HL-60/S4 treated with phorbol 12-myristate 13-acetate at 8.2 ng/mL for 4 days and 3 days (cell line): ENCODE data around the gene FANCL.
"Not testable (repeated sequence)": the region's sequence is repeated elsewhere in the genome, so short reads cannot be mapped to it uniquely, and the experiment has no call there.

Source experiments
- in situ Hi-C: fragments of 300-500 bp; cut with MboI; formaldehyde crosslinking; loops from 2 replicates; pipeline ENCODE4 v1.15.0; 2022; ENCODE audit warnings: low sequenced_read_pairs

The FANCL gene

GRCh38 chr2:58207189-58207588 is 33.9 kb downstream of the FANCL start:
- in situ Hi-C loops: no loop called here

GRCh38 chr2:58206785-58207184 is 34.3 kb downstream of the FANCL start:
- in situ Hi-C loops: no loop called here

GRCh38 chr2:58204195-58204959 is 36.7 kb downstream of the FANCL start:
- in situ Hi-C loops: no loop called here

- in situ Hi-C loops: no loop called here
Measured at GRCh38 chr2:58203018-58203417, 38.1 kb downstream of the FANCL start.

- in situ Hi-C loops: no loop called here
Measured at GRCh38 chr2:58202404-58202803, 38.7 kb downstream of the FANCL start.

- in situ Hi-C loops: no loop called here
Measured at GRCh38 chr2:58197894-58198293, 43.2 kb downstream of the FANCL start.

- in situ Hi-C loops: no loop called here
Measured at GRCh38 chr2:58195662-58196061, 45.5 kb downstream of the FANCL start.

- in situ Hi-C loops: no loop called here
Measured at GRCh38 chr2:58194458-58194857, 46.7 kb downstream of the FANCL start.

GRCh38 chr2:58187022-58187421 is 54.1 kb downstream of the FANCL start:
- in situ Hi-C loops: not testable (repeated sequence)

- in situ Hi-C loops: no loop called here
Measured at GRCh38 chr2:58186501-58186900, 54.6 kb downstream of the FANCL start.

- in situ Hi-C loops: no loop called here
Measured at GRCh38 chr2:58182527-58182926, 58.6 kb downstream of the FANCL start.

GRCh38 chr2:58180635-58181034 is 60.5 kb downstream of the FANCL start:
- in situ Hi-C loops: no loop called here

- in situ Hi-C loops: not testable (repeated sequence)
Measured at GRCh38 chr2:58180175-58180574, 61.0 kb downstream of the FANCL start.

- in situ Hi-C loops: not testable (repeated sequence)
Measured at GRCh38 chr2:58177187-58177586, 63.9 kb downstream of the FANCL start.

- in situ Hi-C loops: not testable (repeated sequence)
Measured at GRCh38 chr2:58171831-58172230, 69.3 kb downstream of the FANCL start.

GRCh38 chr2:58170334-58170933 is 70.7 kb downstream of the FANCL start:
- in situ Hi-C loops: not testable (repeated sequence)

- in situ Hi-C loops: not testable (repeated sequence)
Measured at GRCh38 chr2:58169845-58170244, 71.3 kb downstream of the FANCL start.

GRCh38 chr2:58168130-58168529 is 73.0 kb downstream of the FANCL start:
- in situ Hi-C loops: not testable (repeated sequence)

GRCh38 chr2:58163913-58164312 is 77.2 kb downstream of the FANCL start:
- in situ Hi-C loops: no loop called here

- in situ Hi-C loops: no loop called here
Measured at GRCh38 chr2:58158481-58158880, 82.6 kb downstream of the FANCL start.

- in situ Hi-C loops: no loop called here
Measured at GRCh38 chr2:58157754-58158153, 83.4 kb downstream of the FANCL start.

GRCh38 chr2:58156780-58157179 is 84.3 kb downstream of the FANCL start:
- in situ Hi-C loops: no loop called here
